ENCODE measurements around the gene GJC2. TPM values are rescaled to one million over a fixed set of nuclear protein-coding genes. Genes with fewer than 3 reads are reported as not detected.

GJC2 gene
- total and polyA plus RNA-seq, 10 of the 15 experiments (the other 5 are each of a cell fraction or from before 2014, with no cell fraction given): 0.04 to 0.44 (median 0.07) TPM; not detected in 4

- TF ChIP-seq EP300 (IDR thresholded peaks at IDR 0.05; ENCODE audit: borderline replicate concordance in 1 of 2, control insufficient read depth in 1 of 2, low read depth in 2 of 2, low read length in 2 of 2) (no peak), RELA (IDR thresholded peaks at IDR 0.05; ENCODE audit: borderline replicate concordance, partially characterized antibody) (no peak)
Measured at GRCh38 chr1:228117335-228117734, 32.4 kb upstream of the GJC2 start (continued).

DNA sequence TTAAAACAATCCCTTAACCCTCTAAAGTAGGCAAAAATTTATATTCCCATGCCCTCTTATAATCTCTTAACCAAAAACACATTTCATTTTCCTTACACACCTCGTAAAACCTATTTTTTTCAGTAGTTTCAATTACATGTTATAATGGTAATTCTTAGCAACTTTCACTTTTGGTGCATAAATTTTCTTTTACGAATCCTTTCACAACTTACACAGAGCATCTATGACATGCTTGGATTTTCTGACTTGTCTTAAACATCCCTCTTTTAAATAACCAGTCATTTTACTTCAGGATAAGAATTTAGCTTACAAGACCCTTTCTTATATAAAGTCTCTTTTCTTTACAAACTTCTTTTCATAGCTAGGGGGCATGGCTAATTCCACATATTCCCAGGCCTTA, 31.7 kb upstream of the GJC2 start:
- Histone ChIP-seq H3K79me2 (ENCODE audit: control insufficient read depth, insufficient read depth, low read length) (no peaks in the 10 kb centered on the region), H3K36me3 (ENCODE audit: control insufficient read depth in 2 of 2, insufficient read depth in 2 of 2, low read length in 1 of 2) (no peaks in the 10 kb centered on the region), H4K20me1 (ENCODE audit: control insufficient read depth, insufficient read depth) (no peaks in the 10 kb centered on the region), H3K9me3 (replicated peaks; ENCODE audit: control insufficient read depth, insufficient read depth, low read length) (no peaks in the 10 kb centered on the region; the same call in 2 of the 3 replicates), H3K9ac (ENCODE audit: control insufficient read depth, insufficient read depth, low read length) (no peak overlapping the region), H3K4me3 (no peak overlapping the region), H3K27ac (ENCODE audit: control insufficient read depth, insufficient read depth) (no peak overlapping the region), H3K4me1 (ENCODE audit: control insufficient read depth, insufficient read depth, low read length) (no peaks in the 10 kb centered on the region), H3K4me2 (ENCODE audit: control insufficient read depth, insufficient read depth) (no peak overlapping the region), H3K27me3 (replicated peaks in 1 of 2; ENCODE audit: control insufficient read depth in 2 of 2, insufficient read depth in 2 of 2, low read length in 1 of 2) (no peaks in the 10 kb centered on the region), H2AFZ (ENCODE audit: control insufficient read depth, low read depth, low read length) (no peak overlapping the region)
- ATAC-seq (no peak), FAIRE-seq (no peak), DNase-seq (ENCODE audit: low read depth, low spot score) (no peak)
- no TSS peak for BruUV-seq (replicated peaks)
- ChIA-PET CTCF (interaction anchor here (1.2 kb wide), 1 partner anchor 13 kb away, joined by 7 read pairs; no protein-coding TSS in a partner anchor), RAD21 (ENCODE audit: unreplicated experiment) (no interaction called here), SMC1A (ENCODE audit: uncharacterized antibody, unreplicated experiment) (no interaction called here), POLR2A (no interaction called here)
- 20% methylated on average over 2 of the region's 2 CpGs for WGBS (ENCODE audit: insufficient coverage, insufficient replicate concordance, low lambda C conversion rate, missing lambda C conversion rate)
- intact Hi-C loops (cut with micrococcal nuclease; ENCODE audit: unreplicated experiment) (no loop called here), in situ Hi-C loops (cut with MboI) (no loop called here)
- TF ChIP-seq BCL11A (IDR thresholded peaks at IDR 0.05; ENCODE audit: low read depth, low read length) (no peak), NBN (IDR thresholded peaks at IDR 0.05) (no peak), CBFB (IDR thresholded peaks at IDR 0.05; ENCODE audit: low read depth) (no peak), CEBPB (IDR thresholded peaks at IDR 0.05; ENCODE audit: borderline replicate concordance in 1 of 2, low read depth in 2 of 2, low read length in 2 of 2) (no peak), PBX3 (IDR thresholded peaks at IDR 0.05; ENCODE audit: insufficient replicate concordance, low read depth, low read length) (no peak), RAD21 (IDR thresholded peaks at IDR 0.05; ENCODE audit: insufficient read depth, low read depth, low read length) (no peak)
- TF ChIP-seq, protein P1, sequence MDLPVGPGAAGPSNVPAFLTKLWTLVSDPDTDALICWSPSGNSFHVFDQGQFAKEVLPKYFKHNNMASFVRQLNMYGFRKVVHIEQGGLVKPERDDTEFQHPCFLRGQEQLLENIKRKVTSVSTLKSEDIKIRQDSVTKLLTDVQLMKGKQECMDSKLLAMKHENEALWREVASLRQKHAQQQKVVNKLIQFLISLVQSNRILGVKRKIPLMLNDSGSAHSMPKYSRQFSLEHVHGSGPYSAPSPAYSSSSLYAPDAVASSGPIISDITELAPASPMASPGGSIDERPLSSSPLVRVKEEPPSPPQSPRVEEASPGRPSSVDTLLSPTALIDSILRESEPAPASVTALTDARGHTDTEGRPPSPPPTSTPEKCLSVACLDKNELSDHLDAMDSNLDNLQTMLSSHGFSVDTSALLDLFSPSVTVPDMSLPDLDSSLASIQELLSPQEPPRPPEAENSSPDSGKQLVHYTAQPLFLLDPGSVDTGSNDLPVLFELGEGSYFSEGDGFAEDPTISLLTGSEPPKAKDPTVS (IDR thresholded peaks at IDR 0.05; ENCODE audit: low read depth, low read length): no peak
- TF ChIP-seq, protein P2, sequence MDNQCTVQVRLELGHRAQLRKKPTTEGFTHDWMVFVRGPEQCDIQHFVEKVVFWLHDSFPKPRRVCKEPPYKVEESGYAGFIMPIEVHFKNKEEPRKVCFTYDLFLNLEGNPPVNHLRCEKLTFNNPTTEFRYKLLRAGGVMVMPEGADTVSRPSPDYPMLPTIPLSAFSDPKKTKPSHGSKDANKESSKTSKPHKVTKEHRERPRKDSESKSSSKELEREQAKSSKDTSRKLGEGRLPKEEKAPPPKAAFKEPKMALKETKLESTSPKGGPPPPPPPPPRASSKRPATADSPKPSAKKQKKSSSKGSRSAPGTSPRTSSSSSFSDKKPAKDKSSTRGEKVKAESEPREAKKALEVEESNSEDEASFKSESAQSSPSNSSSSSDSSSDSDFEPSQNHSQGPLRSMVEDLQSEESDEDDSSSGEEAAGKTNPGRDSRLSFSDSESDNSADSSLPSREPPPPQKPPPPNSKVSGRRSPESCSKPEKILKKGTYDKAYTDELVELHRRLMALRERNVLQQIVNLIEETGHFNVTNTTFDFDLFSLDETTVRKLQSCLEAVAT (IDR thresholded peaks at IDR 0.05): no peak
